Pancreas (tissue), 10 donors: ENCODE measurements around the gene OGFOD2. TPM values are rescaled to one million over a fixed set of nuclear protein-coding genes. Genes with fewer than 3 reads are reported as not detected.

Source experiments
- ATAC-seq, 4 donors: fragments of 200-7000 bp; cut with Tn5 transposase; one replicate each; pipeline versions ENCODE4 v1.8.0 to v1.9.1; 2020; ENCODE audit warnings: mild to moderate bottlenecking in 4 of 4, moderate library complexity in 4 of 4
- DNase-seq, 6 donors: peaks; one replicate each; pipeline ENCODE4 v3.0.0-alpha.2; 2020
- FAIRE-seq: peaks from 2 replicates; lab custom pipeline; 2012; peaks lifted over from hg19 to GRCh38; lab: Jason Lieb, UNC
- H3K27ac ChIP-seq, 4 donors: fragments of 200-600 bp; sonication (generic); 1 replicate in 3 of 4; 2 replicates in 1 of 4; pipeline versions ENCODE4 v1.5.0 to v1.8.0; 2020
- H3K27me3 ChIP-seq, 4 donors: fragments of 200-600 bp; one replicate each; pipeline ENCODE4 v1.8.0; 2021
- H3K36me3 ChIP-seq, 3 donors: fragments of 200-600 bp; sonication (generic) in 1 of 3; one replicate each; pipeline versions ENCODE4 v1.5.0 to v1.8.0; 2020 to 2021
- H3K4me1 ChIP-seq, 3 donors: fragments of 200-600 bp; one replicate each; pipeline ENCODE4 v1.8.0; 2021
- H3K4me3 ChIP-seq, 4 donors: fragments of 200-600 bp; sonication (generic) in 2 of 4; one replicate each; pipeline versions ENCODE4 v1.5.0 to v1.8.0; 2020 to 2021
- H3K9me3 ChIP-seq, 4 donors: fragments of 200-600 bp; one replicate each; pipeline ENCODE4 v1.8.0; 2021
- CTCF ChIP-seq, 4 donors: fragments of 200-600 bp; sonication (generic) in 3 of 4; IDR thresholded peaks; one replicate each; pipeline versions ENCODE4 v1.5.0 to v1.8.0; 2021; ENCODE audit warnings: antibody characterized with exemption in 4 of 4
- WGBS, 2 donors: extraction: QIAGEN DNeasy Blood & Tissue Kit; methylation state at CpG; one replicate each; pipeline ENCODE4 v1.1.7; 2013; 5-methylcytosine and 5-hydroxymethylcytosine counted together
- intact Hi-C, 3 donors: fragments of 100-400 bp; cut with DNase I; formaldehyde crosslinking; loops; one replicate each; pipeline versions ENCODE4 v1.11.1 to v1.14.2; 2022
- polyA plus RNA-seq, 2 donors: library from polyadenylated mRNA; stranded (reverse); fragments of 200-250 nt; gene quantifications; one replicate each; pipeline ENCODE4 v1.2.3, GENCODE V29; 2013
- total RNA-seq, 6 donors: library from RNA; stranded (reverse); fragmentation: NEBNext Ultra II Directional in 4 of 6; extraction: Animal tissue kit (Norgen Biotek cat#: 25700) in 4 of 6; gene quantifications; one replicate each; pipeline versions ENCODE4 v1.2.1 to v1.2.4, GENCODE V29; 2021 to 2023
- donor health status: healthy with polysubstance abuse.
- donor health status: DM: no; HTN: no; CAD: no; lungs with moderate emphysema.
- donor health status: DM: no; HTN: no; CAD: no.
- donor health status: control.
- donor health status: control.
- donor health status: Bipolar disorder and iron deficiency.
- donor health status: DM: yes; HTN: yes; CAD: no.
- donor health status: DM: no; HTN: no; CAD: no.
- donor health status: DM: no; HTN: no; CAD: no.
- donor health status: DM: yes; HTN: yes; CAD: no.

The OGFOD2 gene
- total and polyA plus RNA-seq, 8 donors = 12.9 to 30.9 (median 18.4) TPM

GRCh38 chr12:122977655-122978392 is 2.8 kb downstream of the OGFOD2 start:
- intact Hi-C loops = loop anchor here in 1 of 3 donors (10.0 kb wide), 1 partner anchor 257 kb away; the partner anchor contains the start of genes MPHOSPH9 and MTRFR

GRCh38 chr12:122978507-122978955 is 3.5 kb downstream of the OGFOD2 start:
- no peaks in the 10 kb centered on the region for H3K9me3 ChIP-seq
- no peak for FAIRE-seq
- H3K27ac ChIP-seq = no peak overlapping the region
- 77 to 86% methylated on average over 18 to 21 of the region's 21 CpGs for WGBS, 2 donors
- no peak for TF ChIP-seq CTCF (IDR thresholded peaks at IDR 0.05)
- ATAC-seq = no peak
- H3K27me3 ChIP-seq = no peaks in the 10 kb centered on the region
- H3K4me3 ChIP-seq = no peak overlapping the region
- peak in 1 of 6 donors; percentile 69 for DNase-seq
- peaks cover 18 to 51% (median 32%) of the 10 kb centered on the region in 3 donors for H3K4me1 ChIP-seq
- intact Hi-C loops = loop anchor here in 1 of 3 donors (10.0 kb wide), 1 partner anchor 256 kb away; the partner anchor contains the start of genes MPHOSPH9 and MTRFR
- H3K36me3 ChIP-seq = no peaks in the 10 kb centered on the region

More at GRCh38 chr12:122977655-122978392, 2.8 kb downstream of the OGFOD2 start:
- no peaks in the 10 kb centered on the region for H3K9me3 ChIP-seq
- peaks cover 18 to 47% (median 32%) of the 10 kb centered on the region in 3 donors for H3K4me1 ChIP-seq
- DNase-seq (peak in 1 of 6 donors; percentile 14), FAIRE-seq (no peak), ATAC-seq (no peak)
- H3K27me3 ChIP-seq = no peaks in the 10 kb centered on the region
- 73 to 76% methylated on average over 9 of the region's 9 CpGs for WGBS, 2 donors
- TF ChIP-seq CTCF (IDR thresholded peaks at IDR 0.05) = no peak
- no peak overlapping the region for H3K4me3 ChIP-seq
- no peaks in the 10 kb centered on the region for H3K36me3 ChIP-seq
- no peak overlapping the region for H3K27ac ChIP-seq

- ATAC-seq = no peak
- DNase-seq = peak in 3 of 6 donors; percentile 25 to 77 (median 56)
- intact Hi-C loops = loop anchor here in 1 of 3 donors (10.0 kb wide), 1 partner anchor 256 kb away; the partner anchor contains the start of genes MPHOSPH9 and MTRFR
- WGBS, 2 donors = 54 to 58% methylated on average over 26 to 28 of the region's 28 CpGs
- TF ChIP-seq CTCF (IDR thresholded peaks at IDR 0.05) = no peak
- Histone ChIP-seq H3K27ac (peak overlapping the region in 3 of 4 donors; percentile 76 to 82 (median 76)), H3K27me3 (no peaks in the 10 kb centered on the region), H3K4me1 (peaks cover 18 to 56% (median 32%) of the 10 kb centered on the region in 3 donors), H3K9me3 (no peaks in the 10 kb centered on the region), H3K36me3 (no peaks in the 10 kb centered on the region), H3K4me3 (peak overlapping the region; percentile 97 to 99 (median 98))
- no peak for FAIRE-seq
Observed at GRCh38 chr12:122979001-122979907, 4.2 kb downstream of the OGFOD2 start.

- FAIRE-seq (no peak), ATAC-seq (no peak), DNase-seq (no peak)
- H3K4me1 ChIP-seq = peaks cover 18 to 62% (median 32%) of the 10 kb centered on the region in 3 donors
- peak overlapping the region; percentile 97 to 99 (median 98) for H3K4me3 ChIP-seq
- H3K36me3 ChIP-seq = no peaks in the 10 kb centered on the region
- no peak for TF ChIP-seq CTCF (IDR thresholded peaks at IDR 0.05)
- WGBS, 2 donors = 2 to 4% methylated on average over 7 of the region's 7 CpGs
- no peaks in the 10 kb centered on the region for H3K9me3 ChIP-seq
- no peaks in the 10 kb centered on the region for H3K27me3 ChIP-seq
- H3K27ac ChIP-seq = peak overlapping the region; percentile 68 to 82 (median 76)
- intact Hi-C loops = loop anchor here in 2 of 3 donors (10.0 kb wide), 1 partner anchor 255 kb away; the partner anchor contains the start of genes MPHOSPH9 (in 2 of the 2) and MTRFR (in 2 of the 2)
Observed at GRCh38 chr12:122979908-122980182, 4.8 kb downstream of the OGFOD2 start.
